Hepatocyte (in vitro differentiated cells): ENCODE results near the gene AASDH. TPM values are rescaled to one million over a fixed set of nuclear protein-coding genes. Genes with fewer than 3 reads are reported as not detected.

Source experiments
- DNase-seq: peaks from one replicate; pipeline ENCODE4 v3.0.0-alpha.2; 2016; ENCODE audit warnings: low spot score
- H2AFZ ChIP-seq: fragments of 200-600 bp; sonication (generic); 2 replicates; pipeline ENCODE4 v1.6.0; 2016; ENCODE audit warnings: antibody characterized with exemption, mild to moderate bottlenecking
- H3K27ac ChIP-seq: fragments of 200-600 bp; sonication (generic); 2 replicates; pipeline ENCODE4 v1.5.1; 2016; ENCODE audit warnings: mild to moderate bottlenecking
- H3K27me3 ChIP-seq: fragments of 200-600 bp; sonication (generic); 2 replicates; pipeline ENCODE4 v1.6.1; 2016
- H3K36me3 ChIP-seq: fragments of 200-600 bp; sonication (generic); replicated peaks from 2 replicates; pipeline ENCODE4 v1.5.1; 2016; ENCODE audit warnings: low read depth; ENCODE audit not compliant: insufficient read depth
- H3K4me1 ChIP-seq: fragments of 200-600 bp; sonication (generic); 2 replicates; pipeline ENCODE4 v1.5.1; 2016; ENCODE audit warnings: mild to moderate bottlenecking, moderate library complexity; ENCODE audit not compliant: insufficient read depth
- H3K4me2 ChIP-seq: fragments of 200-600 bp; sonication (generic); 2 replicates; pipeline ENCODE4 v1.6.0; 2016
- H3K4me3 ChIP-seq: fragments of 200-600 bp; sonication (generic); 2 replicates; pipeline ENCODE4 v1.5.1; 2016; ENCODE audit warnings: mild to moderate bottlenecking
- H3K79me2 ChIP-seq: fragments of 200-600 bp; sonication (generic); 2 replicates; pipeline ENCODE4 v1.6.0; 2017; ENCODE audit warnings: mild to moderate bottlenecking
- H3K9me2 ChIP-seq: fragments of 200-600 bp; sonication (generic); replicated peaks from 2 replicates; pipeline ENCODE4 v1.6.0; 2017; ENCODE audit warnings: mild to moderate bottlenecking; ENCODE audit not compliant: insufficient read depth
- H3K9me3 ChIP-seq: fragments of 200-600 bp; sonication (generic); 2 replicates; pipeline ENCODE4 v1.5.1; 2016; ENCODE audit warnings: low read depth, mild to moderate bottlenecking
- H4K20me1 ChIP-seq: fragments of 200-600 bp; sonication (generic); 2 replicates; pipeline ENCODE4 v1.6.0; 2016; ENCODE audit warnings: mild to moderate bottlenecking; ENCODE audit not compliant: insufficient read depth, poor library complexity, severe bottlenecking
- EZH2 ChIP-seq: fragments of 200-600 bp; sonication (generic); IDR thresholded peaks from 2 replicates; pipeline ENCODE4 v1.6.1; 2016; ENCODE audit warnings: antibody characterized with exemption, mild to moderate bottlenecking, borderline replicate concordance
- EZH2phosphoT487 ChIP-seq: fragments of 200-600 bp; sonication (generic); IDR thresholded peaks from one replicate; pipeline ENCODE4 v1.6.1; 2018; ENCODE audit warnings: antibody characterized with exemption, mild to moderate bottlenecking, low read depth, moderate library complexity; ENCODE audit not compliant: unreplicated experiment, severe bottlenecking
- WGBS: methylation state at CpG from one replicate; pipeline ENCODE4 v1.1.6; 2016; ENCODE audit warnings: low lambda C conversion rate; ENCODE audit errors: missing lambda C conversion rate; 5-methylcytosine and 5-hydroxymethylcytosine counted together
- polyA plus RNA-seq: library from polyadenylated mRNA; unstranded; fragments of >200 nt; fragmentation: Nextera tagmentation; extraction: Ambion mirVana; gene quantifications from 2 replicates; pipeline ENCODE4 v1.2.1, GENCODE V29; 2016
- total RNA-seq: library from RNA; depleted of rRNA; stranded (reverse); fragments of >200 nt; gene quantifications from 2 replicates; pipeline ENCODE4 v1.2.3, GENCODE V29; 2014
- TF ChIP-seq, protein P1 (sequence below): fragments of 200-600 bp; sonication (generic); IDR thresholded peaks from 2 replicates; pipeline ENCODE4 v1.5.1; 2016; ENCODE audit warnings: antibody characterized with exemption, mild to moderate bottlenecking; ENCODE audit not compliant: poor library complexity

Gene AASDH
- total and polyA plus RNA-seq, 2 experiments from 2014 or later: 9.3 to 11.9 TPM

DNA sequence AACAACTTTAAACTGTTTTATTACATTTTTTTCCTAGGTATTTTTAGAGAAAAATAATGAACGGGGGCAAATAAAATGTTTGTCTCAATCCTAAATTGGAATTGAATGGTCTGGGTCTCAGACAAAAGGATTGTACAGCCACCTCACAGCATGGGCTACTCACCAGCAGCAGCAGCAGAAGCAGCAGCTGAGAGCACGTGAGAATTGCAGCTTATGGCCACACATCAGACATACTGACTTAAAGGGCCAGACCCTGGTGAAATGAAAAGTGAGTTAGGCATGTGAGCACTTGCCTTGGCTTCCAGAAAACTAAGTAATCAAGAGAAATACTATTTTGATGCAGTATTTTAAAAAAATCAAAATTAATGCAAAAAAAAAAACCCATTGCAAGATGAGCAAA, 56.6 kb downstream of the AASDH start:
- Histone ChIP-seq H3K27ac (no peak overlapping the region), H3K36me3 (no peaks in the 10 kb centered on the region), H3K4me1 (no peaks in the 10 kb centered on the region), H2AFZ (no peak overlapping the region), H3K9me3 (no peaks in the 10 kb centered on the region), H3K4me3 (no peak overlapping the region), H4K20me1 (no peaks in the 10 kb centered on the region), H3K9me2 (no peaks in the 10 kb centered on the region), H3K27me3 (no peaks in the 10 kb centered on the region), H3K4me2 (no peak overlapping the region), H3K79me2 (no peaks in the 10 kb centered on the region)
- TF ChIP-seq EZH2phosphoT487 (no peak), EZH2 (no peak)
- TF ChIP-seq, protein P1, sequence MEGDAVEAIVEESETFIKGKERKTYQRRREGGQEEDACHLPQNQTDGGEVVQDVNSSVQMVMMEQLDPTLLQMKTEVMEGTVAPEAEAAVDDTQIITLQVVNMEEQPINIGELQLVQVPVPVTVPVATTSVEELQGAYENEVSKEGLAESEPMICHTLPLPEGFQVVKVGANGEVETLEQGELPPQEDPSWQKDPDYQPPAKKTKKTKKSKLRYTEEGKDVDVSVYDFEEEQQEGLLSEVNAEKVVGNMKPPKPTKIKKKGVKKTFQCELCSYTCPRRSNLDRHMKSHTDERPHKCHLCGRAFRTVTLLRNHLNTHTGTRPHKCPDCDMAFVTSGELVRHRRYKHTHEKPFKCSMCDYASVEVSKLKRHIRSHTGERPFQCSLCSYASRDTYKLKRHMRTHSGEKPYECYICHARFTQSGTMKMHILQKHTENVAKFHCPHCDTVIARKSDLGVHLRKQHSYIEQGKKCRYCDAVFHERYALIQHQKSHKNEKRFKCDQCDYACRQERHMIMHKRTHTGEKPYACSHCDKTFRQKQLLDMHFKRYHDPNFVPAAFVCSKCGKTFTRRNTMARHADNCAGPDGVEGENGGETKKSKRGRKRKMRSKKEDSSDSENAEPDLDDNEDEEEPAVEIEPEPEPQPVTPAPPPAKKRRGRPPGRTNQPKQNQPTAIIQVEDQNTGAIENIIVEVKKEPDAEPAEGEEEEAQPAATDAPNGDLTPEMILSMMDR: no peak
- DNase-seq: no peak
- 69% methylated on average over 2 of the region's 2 CpGs for WGBS

- Histone ChIP-seq H3K9me2 (no peaks in the 10 kb centered on the region), H3K4me3 (no peak overlapping the region), H3K27ac (no peak overlapping the region), H3K79me2 (no peaks in the 10 kb centered on the region), H3K4me1 (no peaks in the 10 kb centered on the region), H2AFZ (no peak overlapping the region), H3K36me3 (no peaks in the 10 kb centered on the region), H3K9me3 (no peaks in the 10 kb centered on the region), H3K4me2 (no peak overlapping the region), H3K27me3 (no peaks in the 10 kb centered on the region), H4K20me1 (no peaks in the 10 kb centered on the region)
- DNase-seq: no peak
- no peak for TF ChIP-seq EZH2phosphoT487
- TF ChIP-seq EZH2: no peak
- TF ChIP-seq, protein P1: no peak
- 64% methylated on average over 2 of the region's 2 CpGs for WGBS
Observed at GRCh38 chr4:56326363-56326762, 60.9 kb downstream of the AASDH start.

GRCh38 chr4:56324011-56324610, 63.2 kb downstream of the AASDH start:
- DNase-seq: no peak
- H3K27ac ChIP-seq: no peak overlapping the region
- H3K27me3 ChIP-seq: no peaks in the 10 kb centered on the region
- no peaks in the 10 kb centered on the region for H3K9me2 ChIP-seq
- no peaks in the 10 kb centered on the region for H3K79me2 ChIP-seq
- 74% methylated on average over 8 of the region's 8 CpGs for WGBS
- H3K4me2 ChIP-seq: no peak overlapping the region
- H3K4me3 ChIP-seq: no peak overlapping the region
- H4K20me1 ChIP-seq: no peaks in the 10 kb centered on the region
- no peaks in the 10 kb centered on the region for H3K9me3 ChIP-seq
- TF ChIP-seq EZH2phosphoT487 (no peak), EZH2 (no peak)
- TF ChIP-seq, protein P1: no peak
- no peaks in the 10 kb centered on the region for H3K36me3 ChIP-seq
- H3K4me1 ChIP-seq: no peaks in the 10 kb centered on the region
- H2AFZ ChIP-seq: no peak overlapping the region
